Psoas muscle (tissue), 8 donors: ENCODE results near the gene VWA5B2. TPM values are rescaled to one million over a fixed set of nuclear protein-coding genes. Genes with fewer than 3 reads are reported as not detected.
A peak's percentile ranks its signal among the peaks of the same experiment; 100 is the strongest.

Source experiments
- ATAC-seq, 4 donors: fragments of 200-7000 bp; cut with Tn5 transposase; one replicate each; pipeline ENCODE4 v1.9.1; 2020; ENCODE audit warnings: moderate library complexity in 3 of 4, mild to moderate bottlenecking in 2 of 4
- DNase-seq, 2 donors: peaks; one replicate each; pipeline ENCODE4 v3.0.0-alpha.2; 2020
- H3K27ac ChIP-seq: fragments of 200-600 bp; one replicate; pipeline ENCODE4 v1.8.0; 2022
- H3K27me3 ChIP-seq, 3 donors: fragments of 200-600 bp in 1 of 3; one replicate each; pipeline versions ENCODE4 v1.6.1 to v1.8.0; 2013 to 2022; ENCODE audit warnings: low read length in 2 of 3, mild to moderate bottlenecking in 2 of 3, moderate library complexity in 1 of 3; ENCODE audit not compliant: insufficient read depth in 3 of 3
- H3K36me3 ChIP-seq, 2 donors: fragments of 200-600 bp in 1 of 2; one replicate each; pipeline versions ENCODE4 v1.6.1 to v1.8.0; 2013 to 2022; ENCODE audit warnings: low read depth in 1 of 2, mild to moderate bottlenecking in 1 of 2, moderate library complexity in 1 of 2; ENCODE audit not compliant: insufficient read depth in 1 of 2
- H3K4me1 ChIP-seq: fragments of 200-600 bp; one replicate; pipeline ENCODE4 v1.8.0; 2022
- H3K4me3 ChIP-seq: fragments of 200-600 bp; one replicate; pipeline ENCODE4 v1.8.0; 2022; ENCODE audit warnings: mild to moderate bottlenecking
- H3K9me3 ChIP-seq: fragments of 200-600 bp; one replicate; pipeline ENCODE4 v1.8.0; 2022
- WGBS, 3 donors: extraction: QIAGEN DNeasy Blood & Tissue Kit; methylation state at CpG; one replicate each; pipeline versions ENCODE4 v1.1.6 to v1.1.7; 2013; 5-methylcytosine and 5-hydroxymethylcytosine counted together
- intact Hi-C, 2 donors: fragments of 100-400 bp; cut with DNase I; formaldehyde crosslinking; loops; one replicate each; pipeline versions ENCODE4 v1.11.0 to v1.14.2; 2022
- polyA plus RNA-seq, 3 donors: library from polyadenylated mRNA; stranded (reverse); fragments of 200-250 nt; gene quantifications; one replicate each; pipeline ENCODE4 v1.2.3, GENCODE V29; 2013
- total RNA-seq, 4 donors: library from RNA; stranded (reverse); fragmentation: NEBNext Ultra II Directional in 2 of 4; extraction: Animal tissue kit (Norgen Biotek cat#: 25700) in 2 of 4; gene quantifications; one replicate each; pipeline versions ENCODE4 v1.2.1 to v1.2.4, GENCODE V29; 2021 to 2023
- TF ChIP-seq, protein P1 (sequence below): fragments of 200-600 bp; IDR thresholded peaks from one replicate; pipeline ENCODE4 v1.8.0; 2022; ENCODE audit warnings: antibody characterized with exemption
- donor health status: healthy with polysubstance abuse.
- donor health status: DM: no; HTN: no; CAD: no; lungs with moderate emphysema.
- donor health status: Bipolar disorder and iron deficiency.
- donor health status: healthy.
- donor health status: DM: yes; HTN: yes; CAD: no.
- donor health status: DM: no; HTN: no; CAD: no.
- donor health status: DM: no; HTN: no; CAD: no.
- donor health status: DM: yes; HTN: yes; CAD: no.

Gene VWA5B2
- total and polyA plus RNA-seq, 7 donors: 0.03 to 0.26 (median 0.05) TPM; not detected in 3

DNA sequence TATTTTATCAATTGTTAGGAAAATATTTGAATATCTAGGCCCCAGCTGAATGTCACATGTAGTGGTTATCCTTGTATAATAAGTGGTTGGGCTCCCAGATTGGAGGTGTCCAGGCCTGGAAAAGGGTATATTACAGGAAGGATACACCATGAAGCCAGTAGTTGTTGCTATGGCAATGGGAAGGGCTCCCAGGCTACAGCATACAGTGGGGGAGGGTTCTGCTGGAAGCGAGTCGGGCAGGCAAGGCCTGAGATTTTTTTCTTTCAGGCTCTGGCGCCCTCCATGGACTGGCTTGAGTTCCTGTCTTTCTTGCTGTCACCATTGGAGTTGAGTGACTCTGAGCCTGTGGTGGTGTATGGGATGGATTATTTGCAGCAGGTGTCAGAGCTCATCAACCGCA lies 55.3 kb downstream of the VWA5B2 start:
- Histone ChIP-seq H3K27ac (no peak overlapping the region), H3K4me1 (no peaks in the 10 kb centered on the region), H3K36me3 (no peaks in the 10 kb centered on the region), H3K27me3 (no peaks in the 10 kb centered on the region), H3K4me3 (no peak overlapping the region), H3K9me3 (no peaks in the 10 kb centered on the region)
- TF ChIP-seq, protein P1, sequence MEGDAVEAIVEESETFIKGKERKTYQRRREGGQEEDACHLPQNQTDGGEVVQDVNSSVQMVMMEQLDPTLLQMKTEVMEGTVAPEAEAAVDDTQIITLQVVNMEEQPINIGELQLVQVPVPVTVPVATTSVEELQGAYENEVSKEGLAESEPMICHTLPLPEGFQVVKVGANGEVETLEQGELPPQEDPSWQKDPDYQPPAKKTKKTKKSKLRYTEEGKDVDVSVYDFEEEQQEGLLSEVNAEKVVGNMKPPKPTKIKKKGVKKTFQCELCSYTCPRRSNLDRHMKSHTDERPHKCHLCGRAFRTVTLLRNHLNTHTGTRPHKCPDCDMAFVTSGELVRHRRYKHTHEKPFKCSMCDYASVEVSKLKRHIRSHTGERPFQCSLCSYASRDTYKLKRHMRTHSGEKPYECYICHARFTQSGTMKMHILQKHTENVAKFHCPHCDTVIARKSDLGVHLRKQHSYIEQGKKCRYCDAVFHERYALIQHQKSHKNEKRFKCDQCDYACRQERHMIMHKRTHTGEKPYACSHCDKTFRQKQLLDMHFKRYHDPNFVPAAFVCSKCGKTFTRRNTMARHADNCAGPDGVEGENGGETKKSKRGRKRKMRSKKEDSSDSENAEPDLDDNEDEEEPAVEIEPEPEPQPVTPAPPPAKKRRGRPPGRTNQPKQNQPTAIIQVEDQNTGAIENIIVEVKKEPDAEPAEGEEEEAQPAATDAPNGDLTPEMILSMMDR: no peak
- peak; percentile 19 to 46 (median 31) for ATAC-seq
- WGBS, 3 donors: 11 to 17% (median 13%) methylated on average over 4 of the region's 4 CpGs
- DNase-seq: no peak
- intact Hi-C loops: loop anchor here in 1 of 2 donors (10.0 kb wide), 1 partner anchor 390 kb away; no protein-coding TSS in a partner anchor

DNA sequence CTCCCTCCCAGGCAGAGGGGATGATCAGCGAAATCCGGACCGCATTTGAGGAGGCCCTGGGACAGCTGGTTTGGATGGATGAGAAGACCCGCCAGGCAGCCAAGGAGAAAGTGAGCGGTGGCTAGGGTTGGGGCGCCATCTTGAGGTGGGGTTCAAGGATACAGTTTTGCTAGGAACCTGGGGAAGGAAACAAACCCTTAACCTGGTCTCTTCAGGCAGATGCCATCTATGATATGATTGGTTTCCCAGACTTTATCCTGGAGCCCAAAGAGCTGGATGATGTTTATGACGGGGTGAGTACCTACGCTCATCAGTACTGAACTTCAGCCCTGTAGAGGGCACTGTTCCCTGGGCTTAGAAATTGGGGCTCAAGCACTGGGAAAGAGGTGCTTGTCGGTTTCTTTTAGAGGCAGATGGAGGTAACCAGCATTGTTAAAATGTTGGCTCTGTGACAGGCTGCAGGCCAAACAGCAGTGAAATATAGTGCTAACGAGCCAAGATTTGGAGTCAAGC lies 60.1 kb downstream of the VWA5B2 start:
- Histone ChIP-seq H3K27me3 (no peaks in the 10 kb centered on the region), H3K4me3 (no peak overlapping the region), H3K36me3 (no peaks in the 10 kb centered on the region), H3K27ac (no peak overlapping the region), H3K9me3 (no peaks in the 10 kb centered on the region), H3K4me1 (no peaks in the 10 kb centered on the region)
- WGBS, 3 donors: 6 to 10% (median 8%) methylated on average over 10 of the region's 10 CpGs
- DNase-seq (peak; percentile 45 to 71), ATAC-seq (peak; percentile 65 to 88 (median 82))
- TF ChIP-seq, protein P1: peak; percentile 57
- intact Hi-C loops: loop anchor here (2.0 to 10.0 kb wide), 2 partner anchors 61 to 395 kb away; partner anchors contain the start of gene VWA5B2 (in 1 of the 2)

DNA sequence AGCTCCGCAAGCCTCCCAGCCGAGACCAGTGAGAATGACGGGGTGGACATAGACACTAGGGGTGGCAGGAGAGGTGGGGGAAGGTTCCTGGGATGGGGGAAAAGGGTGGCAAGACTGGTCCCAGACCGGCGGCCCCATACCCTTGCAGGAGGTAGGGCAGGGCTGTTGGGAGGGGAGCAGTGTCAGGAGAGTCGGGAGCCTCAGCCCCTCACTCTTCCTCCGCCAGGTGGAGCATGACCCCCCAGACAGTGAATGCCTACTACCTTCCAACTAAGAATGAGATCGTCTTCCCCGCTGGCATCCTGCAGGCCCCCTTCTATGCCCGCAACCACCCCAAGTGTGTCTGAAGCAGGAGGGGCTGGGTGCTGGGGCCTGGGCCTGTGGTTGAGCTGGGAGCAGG lies 60.9 kb downstream of the VWA5B2 start:
- Histone ChIP-seq H3K9me3 (no peaks in the 10 kb centered on the region), H3K4me1 (no peaks in the 10 kb centered on the region), H3K4me3 (no peak overlapping the region), H3K27ac (no peak overlapping the region), H3K36me3 (no peaks in the 10 kb centered on the region), H3K27me3 (no peaks in the 10 kb centered on the region)
- intact Hi-C loops: loop anchor here in 1 of 2 donors (5.0 kb wide), 1 partner anchor 393 kb away; no protein-coding TSS in a partner anchor
- WGBS, 3 donors: 80 to 86% (median 83%) methylated on average over 10 of the region's 10 CpGs
- TF ChIP-seq, protein P1: no peak
- DNase-seq (no peak), ATAC-seq (no peak)

DNA sequence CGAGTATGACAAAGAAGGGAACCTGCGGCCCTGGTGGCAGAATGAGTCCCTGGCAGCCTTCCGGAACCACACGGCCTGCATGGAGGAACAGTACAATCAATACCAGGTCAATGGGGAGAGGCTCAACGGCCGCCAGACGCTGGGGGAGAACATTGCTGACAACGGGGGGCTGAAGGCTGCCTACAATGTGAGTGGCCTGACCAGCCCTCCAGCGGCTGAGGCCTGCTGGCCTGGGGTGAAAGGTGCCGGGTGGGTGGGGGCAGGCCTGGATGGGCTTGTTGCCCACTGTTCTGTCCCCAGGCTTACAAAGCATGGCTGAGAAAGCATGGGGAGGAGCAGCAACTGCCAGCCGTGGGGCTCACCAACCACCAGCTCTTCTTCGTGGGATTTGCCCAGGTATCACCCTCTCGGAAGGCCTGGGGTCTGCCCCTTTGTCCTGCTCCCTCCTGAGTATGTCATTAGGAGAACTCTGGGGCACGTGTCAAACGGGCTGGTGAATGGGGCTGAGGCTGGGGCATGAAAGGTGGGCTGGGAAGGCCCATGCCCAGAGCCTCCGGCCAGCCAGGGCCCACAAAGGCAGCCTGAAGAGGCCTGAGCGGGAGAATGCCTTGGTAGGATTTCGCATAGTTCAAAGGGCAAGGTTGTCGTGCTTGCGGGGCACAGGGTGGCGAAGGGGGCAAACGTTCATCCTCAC lies 61.8 kb downstream of the VWA5B2 start:
- no peaks in the 10 kb centered on the region for H3K36me3 ChIP-seq
- no peaks in the 10 kb centered on the region for H3K4me1 ChIP-seq
- TF ChIP-seq, protein P1: no peak
- H3K27ac ChIP-seq: no peak overlapping the region
- 85 to 88% (median 86%) methylated on average over 22 of the region's 22 CpGs for WGBS, 3 donors
- no peaks in the 10 kb centered on the region for H3K9me3 ChIP-seq
- no peak for DNase-seq
- intact Hi-C loops: loop anchor here in 1 of 2 donors (5.0 kb wide), 1 partner anchor 394 kb away; no protein-coding TSS in a partner anchor
- H3K4me3 ChIP-seq: no peak overlapping the region
- no peaks in the 10 kb centered on the region for H3K27me3 ChIP-seq
- ATAC-seq: no peak

Other genes starting within 250 kb of the VWA5B2 start
- 10 to 100 TPM; 34.4 to 94.2 (median 55.6) TPM for gene ABCC5, start 211.7 kb upstream of the VWA5B2 start, total RNA-seq
- 10 to 100 TPM; 24.5 to 70.9 (median 61.1) TPM for gene ABCC5, start 211.7 kb upstream of the VWA5B2 start, polyA plus RNA-seq
- not detected for gene HTR3D, start 197.8 kb upstream of the VWA5B2 start, total RNA-seq
- gene HTR3D, start 197.8 kb upstream of the VWA5B2 start, polyA plus RNA-seq: not detected
- gene HTR3C, start 176.5 kb upstream of the VWA5B2 start, total RNA-seq: not detected
- not detected for gene HTR3C, start 176.5 kb upstream of the VWA5B2 start, polyA plus RNA-seq
- not detected for gene HTR3E, start 132.5 kb upstream of the VWA5B2 start, total RNA-seq
- under 1 TPM in 1 of 3 donors, not detected in 2; 0.01 TPM for gene HTR3E, start 132.5 kb upstream of the VWA5B2 start, polyA plus RNA-seq
- 10 to 100 TPM; 44.0 to 55.1 (median 50.0) TPM for gene EIF2B5, start 94.2 kb upstream of the VWA5B2 start, total RNA-seq
- gene EIF2B5, start 94.2 kb upstream of the VWA5B2 start, polyA plus RNA-seq: 100 to 1,000 TPM in 1 of 3 donors, 10 to 100 TPM in 2; 61.4 to 101 (median 80.3) TPM
- gene DVL3, start 74.2 kb upstream of the VWA5B2 start, total RNA-seq: 10 to 100 TPM; 46.7 to 57.2 (median 47.7) TPM
- 10 to 100 TPM; 32.3 to 57.6 (median 36.1) TPM for gene DVL3, start 74.2 kb upstream of the VWA5B2 start, polyA plus RNA-seq
- 100 to 1,000 TPM; 157 to 178 (median 165) TPM for gene AP2M1, start 54.7 kb upstream of the VWA5B2 start, total RNA-seq
- gene AP2M1, start 54.7 kb upstream of the VWA5B2 start, polyA plus RNA-seq: 100 to 1,000 TPM; 166 to 299 (median 285) TPM
- gene ABCF3, start 43.4 kb upstream of the VWA5B2 start, total RNA-seq: 10 to 100 TPM; 44.1 to 93.0 (median 72.7) TPM
- gene ABCF3, start 43.4 kb upstream of the VWA5B2 start, polyA plus RNA-seq: 100 to 1,000 TPM in 1 of 3 donors, 10 to 100 TPM in 2; 68.5 to 108 (median 79.3) TPM
- 10 to 100 TPM; 15.8 to 36.7 (median 28.8) TPM for gene ALG3, start 19.4 kb downstream of the VWA5B2 start, total RNA-seq
- gene ALG3, start 19.4 kb downstream of the VWA5B2 start, polyA plus RNA-seq: 10 to 100 TPM; 37.5 to 93.7 (median 38.3) TPM
- 1 to 10 TPM; 1.8 to 8.2 (median 6.2) TPM for gene EEF1AKMT4, start 20.1 kb downstream of the VWA5B2 start, total RNA-seq
- 10 to 100 TPM in 2 of 3 donors, 1 to 10 TPM in 1; 9.0 to 25.5 (median 10.1) TPM for gene EEF1AKMT4, start 20.1 kb downstream of the VWA5B2 start, polyA plus RNA-seq
- not detected for gene CAMK2N2, start 32.0 kb downstream of the VWA5B2 start, total RNA-seq
- gene CAMK2N2, start 32.0 kb downstream of the VWA5B2 start, polyA plus RNA-seq: under 1 TPM in 2 of 3 donors, not detected in 1; 0.01 to 0.52 TPM
- not detected for gene ECE2, start 46.4 kb downstream of the VWA5B2 start, total RNA-seq
- not detected for gene ECE2, start 46.4 kb downstream of the VWA5B2 start, polyA plus RNA-seq
- gene PSMD2, start 69.7 kb downstream of the VWA5B2 start, total RNA-seq: 100 to 1,000 TPM; 338 to 440 (median 424) TPM
- gene PSMD2, start 69.7 kb downstream of the VWA5B2 start, polyA plus RNA-seq: 100 to 1,000 TPM; 344 to 898 (median 873) TPM
- gene EIF4G1, start 85.0 kb downstream of the VWA5B2 start, total RNA-seq: 100 to 1,000 TPM; 448 to 726 (median 633) TPM
- 100 to 1,000 TPM; 395 to 787 (median 628) TPM for gene EIF4G1, start 85.0 kb downstream of the VWA5B2 start, polyA plus RNA-seq
- gene FAM131A, start 108.0 kb downstream of the VWA5B2 start, total RNA-seq: 10 to 100 TPM; 12.6 to 20.3 (median 13.9) TPM
- 10 to 100 TPM; 12.9 to 26.8 (median 20.2) TPM for gene FAM131A, start 108.0 kb downstream of the VWA5B2 start, polyA plus RNA-seq
- 1 to 10 TPM in 3 of 4 donors, under 1 TPM in 1; 0.64 to 2.3 (median 1.4) TPM for gene CLCN2, start 132.0 kb downstream of the VWA5B2 start, total RNA-seq
- gene CLCN2, start 132.0 kb downstream of the VWA5B2 start, polyA plus RNA-seq: 1 to 10 TPM; 1.2 to 2.8 (median 2.0) TPM
- gene POLR2H, start 132.1 kb downstream of the VWA5B2 start, total RNA-seq: 10 to 100 TPM; 21.2 to 33.2 (median 28.6) TPM
- 100 to 1,000 TPM in 1 of 3 donors, 10 to 100 TPM in 2; 41.6 to 117 (median 62.8) TPM for gene POLR2H, start 132.1 kb downstream of the VWA5B2 start, polyA plus RNA-seq
- 1 to 10 TPM in 2 of 4 donors, under 1 TPM in 2; 0.79 to 3.0 (median 1.3) TPM for gene THPO, start 148.6 kb downstream of the VWA5B2 start, total RNA-seq
- 1 to 10 TPM in 1 of 3 donors, under 1 TPM in 2; 0.49 to 1.2 (median 0.55) TPM for gene THPO, start 148.6 kb downstream of the VWA5B2 start, polyA plus RNA-seq
- gene CHRD, start 150.5 kb downstream of the VWA5B2 start, total RNA-seq: 10 to 100 TPM in 1 of 4 donors, 1 to 10 TPM in 3; 4.1 to 10.5 (median 6.3) TPM
- gene CHRD, start 150.5 kb downstream of the VWA5B2 start, polyA plus RNA-seq: 1 to 10 TPM; 2.5 to 5.2 (median 5.1) TPM